HG03469 (cell line): Measurements from ENCODE around the gene TAF4.

Experiments used
- ATAC-seq: cut with Tn5 transposase; IDR thresholded peaks from one replicate; pipeline ENCODE4 v1.9.1; 2021; ENCODE audit warnings: mild to moderate bottlenecking, moderate library complexity, moderate number of reproducible peaks; ENCODE audit not compliant: unreplicated experiment

Gene TAF4

DNA sequence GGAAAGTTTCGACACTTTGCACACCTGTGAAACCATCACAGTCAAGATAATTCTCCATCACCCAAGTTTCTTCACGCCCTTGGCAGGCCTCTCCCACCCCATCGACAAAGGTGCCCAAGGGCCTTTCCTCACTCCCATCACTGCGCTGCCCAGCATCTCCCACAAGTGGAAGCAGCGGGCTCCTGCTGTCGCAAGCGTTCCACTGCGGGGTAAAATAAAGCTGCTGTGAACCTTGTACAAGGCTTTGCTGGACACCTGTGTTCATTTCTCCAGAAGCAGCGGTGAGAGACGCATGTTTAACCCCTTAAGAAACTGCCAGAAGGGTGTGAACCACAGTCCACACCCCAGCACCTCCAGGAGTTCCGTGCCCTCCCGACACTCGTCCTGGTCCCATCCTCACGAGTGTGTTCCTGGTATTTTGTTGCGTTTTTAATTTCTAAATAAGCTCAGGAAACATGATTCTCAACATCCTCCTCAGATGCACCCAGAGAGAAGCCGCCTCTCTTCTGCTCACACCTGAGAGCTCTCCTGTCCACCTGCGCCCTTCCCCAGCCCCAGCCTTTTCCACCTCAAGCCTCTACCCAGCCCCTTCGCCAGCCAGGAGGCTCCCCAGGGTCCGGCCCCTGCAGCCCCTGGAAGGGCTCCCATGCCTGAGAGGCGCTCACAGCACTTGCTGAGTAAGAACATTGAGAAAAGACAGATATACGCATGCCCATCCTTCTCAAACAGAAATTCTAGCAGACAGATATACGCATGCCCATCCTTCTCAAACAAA lies 97.5 kb downstream of the TAF4 start:
- no peak for ATAC-seq

DNA sequence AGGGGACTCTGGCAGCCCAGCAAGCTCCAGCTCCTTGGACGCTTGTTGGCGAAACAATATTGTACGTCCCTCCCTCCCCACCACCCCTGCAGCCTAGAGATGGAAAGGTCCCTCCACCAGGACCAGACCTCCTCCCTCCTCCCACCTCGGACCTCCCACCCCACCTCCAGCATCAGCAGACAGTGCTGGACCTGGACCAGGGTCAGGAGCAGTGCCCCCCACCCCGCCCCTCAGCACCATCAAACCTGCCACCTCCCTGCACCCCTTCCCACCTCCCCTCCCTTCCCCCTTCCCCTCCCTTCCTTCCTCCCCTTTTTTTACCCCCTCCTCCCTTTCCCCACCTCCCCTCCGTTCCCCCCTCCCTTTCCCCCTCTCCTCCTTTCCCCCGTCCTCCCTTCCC lies 98.4 kb downstream of the TAF4 start:
- ATAC-seq, result no peak

- no peak for ATAC-seq
These were observed 99.0 kb downstream of the TAF4 start for GRCh38 chr20:61966492-61967244.

- no peak for ATAC-seq
These were observed 99.8 kb downstream of the TAF4 start for GRCh38 chr20:61965606-61966491.

DNA sequence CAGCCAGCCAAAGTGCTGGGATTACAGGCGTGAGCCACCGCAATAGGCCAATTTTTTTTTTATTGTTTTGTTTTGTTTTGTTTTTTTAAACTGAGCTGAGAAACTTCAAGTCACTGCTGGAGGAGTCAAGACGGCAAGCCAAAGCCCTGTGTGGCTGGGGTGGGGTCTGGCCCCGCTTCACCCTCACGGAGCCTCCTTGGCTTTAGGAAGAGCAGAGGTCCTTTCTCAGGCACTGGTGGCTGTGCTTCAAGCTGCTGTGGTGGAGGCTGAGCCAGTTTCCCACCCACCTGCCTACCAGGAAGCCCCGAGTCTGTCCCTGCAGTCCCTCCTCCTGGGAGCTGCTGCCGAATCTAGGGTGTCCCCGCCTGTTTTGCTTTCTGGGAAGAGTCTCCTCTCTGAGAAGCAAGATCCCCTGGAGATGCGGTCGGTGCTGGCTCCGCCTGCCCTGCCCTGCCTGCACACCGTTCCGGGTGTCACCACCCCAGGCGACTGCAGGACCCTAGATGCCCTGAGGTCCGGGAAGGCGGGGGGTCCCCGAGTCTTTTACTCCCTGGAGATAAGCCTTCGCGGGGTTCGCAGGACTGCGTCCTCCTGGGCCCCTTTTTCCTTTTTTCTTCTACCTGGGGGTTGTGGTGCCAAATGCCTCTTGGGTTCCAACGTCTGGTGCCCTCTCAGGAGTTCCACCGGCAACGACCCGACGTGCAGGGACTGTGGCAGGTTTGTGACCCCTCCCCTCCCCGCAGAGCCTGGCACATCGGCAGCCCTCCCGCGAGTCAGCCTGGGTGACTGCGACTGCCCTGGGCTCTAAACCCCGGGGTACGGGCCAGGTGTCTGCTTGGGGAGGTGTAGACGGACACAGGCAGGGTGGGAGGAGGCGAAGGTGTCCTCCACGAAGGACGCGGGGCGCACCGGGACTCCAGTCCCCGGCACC lies 100.7 kb downstream of the TAF4 start:
- no peak for ATAC-seq

DNA sequence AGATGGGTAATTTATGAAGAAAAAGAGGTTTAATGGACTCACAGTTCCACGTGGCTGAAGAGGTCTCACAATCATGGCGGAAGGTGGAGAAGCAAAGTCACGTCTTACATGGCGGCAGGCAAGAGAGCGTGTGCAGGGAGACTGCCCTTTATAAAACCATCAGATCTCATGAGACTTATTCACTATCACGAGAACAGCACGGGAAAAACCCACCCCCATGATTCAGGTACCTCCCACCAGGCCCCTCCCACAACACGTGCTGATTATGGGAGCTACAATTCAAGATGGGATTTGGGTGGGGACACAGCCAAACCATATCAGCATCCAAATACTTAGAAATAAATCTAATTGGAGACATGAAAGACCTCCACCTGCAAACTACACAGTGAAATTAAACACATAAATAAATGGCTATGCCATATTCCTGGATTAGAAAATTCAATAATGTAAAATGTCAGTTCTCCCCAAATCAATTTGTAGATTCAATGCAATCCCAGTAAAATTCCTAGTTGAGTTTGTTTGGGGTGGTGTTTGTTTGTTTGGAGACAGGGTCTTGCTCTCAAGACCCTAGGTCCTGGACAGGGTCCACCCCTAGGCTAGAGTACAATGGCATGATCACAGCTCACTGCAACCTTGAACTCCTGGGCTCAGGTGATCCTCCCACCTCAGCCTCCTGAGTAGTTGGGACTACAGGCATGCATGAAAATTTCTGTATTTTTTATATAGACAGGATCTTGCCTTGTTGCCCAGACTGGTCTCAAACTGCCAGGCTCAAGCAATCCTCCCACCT lies 101.6 kb downstream of the TAF4 start:
- ATAC-seq, result no peak

DNA sequence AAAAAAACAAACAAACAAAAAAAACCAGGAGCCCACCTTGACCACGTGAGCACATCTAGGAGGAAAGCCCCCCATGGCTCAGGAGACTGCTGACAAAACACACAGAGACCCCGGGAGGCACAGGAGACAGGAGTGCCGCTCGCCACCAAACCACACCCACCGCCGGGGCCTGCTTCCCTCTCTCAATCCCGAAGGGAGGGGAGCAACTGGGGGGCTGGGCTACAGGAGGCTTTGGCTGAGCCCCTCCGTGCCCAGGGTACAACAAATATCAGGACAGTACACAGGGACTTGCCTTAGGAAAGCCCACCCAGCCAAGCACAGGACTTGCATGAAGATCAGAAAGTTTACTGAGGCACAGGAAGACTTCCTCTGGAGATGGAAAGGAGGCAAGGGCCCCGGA lies 102.5 kb downstream of the TAF4 start:
- ATAC-seq, result no peak

GRCh38 chr20:61960836-61961235 lies 104.8 kb downstream of the TAF4 start:
- no peak for ATAC-seq

- ATAC-seq, result no peak
These were observed 106.6 kb downstream of the TAF4 start for GRCh38 chr20:61958773-61959700.

- no peak for ATAC-seq
These were observed 107.5 kb downstream of the TAF4 start for GRCh38 chr20:61957961-61958715.

DNA sequence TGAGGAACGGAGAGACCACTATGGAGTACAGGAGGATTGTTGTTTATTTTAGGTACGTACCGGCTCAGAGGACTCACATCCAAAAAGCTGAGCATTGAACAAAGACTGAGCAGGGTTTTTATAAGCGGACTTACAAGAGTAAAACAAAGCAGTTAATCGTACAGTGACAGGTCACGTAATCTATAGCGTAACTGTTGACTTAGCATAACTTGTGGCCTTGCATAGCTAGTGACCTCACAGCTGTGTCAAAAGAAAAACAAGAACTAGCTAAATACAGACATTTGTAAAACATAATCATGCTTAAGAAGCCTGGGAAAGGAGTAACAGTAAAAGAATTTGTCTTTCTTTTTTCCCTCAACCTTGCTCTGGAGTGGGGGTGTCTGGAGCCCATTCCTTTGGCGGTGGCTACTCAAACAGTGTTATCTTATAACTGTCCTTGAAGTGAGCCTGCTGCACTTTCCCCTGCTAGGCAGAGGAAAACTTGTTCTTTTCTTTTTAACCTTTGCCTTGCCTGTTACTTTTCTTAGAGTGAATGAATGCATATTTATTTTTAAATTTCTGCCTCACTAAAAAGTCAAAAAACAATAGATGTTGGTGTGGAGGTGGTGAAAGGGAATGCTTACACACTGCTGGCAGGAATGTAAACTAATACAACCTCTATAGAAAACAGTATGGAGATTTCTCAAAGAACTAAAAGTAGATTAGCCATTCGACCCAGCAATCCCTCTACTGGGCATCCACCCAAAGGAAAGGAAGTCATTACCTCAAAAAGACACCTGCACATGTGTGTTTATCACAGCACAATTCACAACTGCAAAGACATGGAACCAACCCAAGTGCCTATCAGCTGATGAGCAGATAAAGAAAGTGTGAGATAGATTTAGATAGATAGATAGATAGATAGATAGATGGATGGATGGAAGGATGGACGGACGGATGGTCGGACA lies 109.0 kb downstream of the TAF4 start:
- no peak for ATAC-seq

DNA sequence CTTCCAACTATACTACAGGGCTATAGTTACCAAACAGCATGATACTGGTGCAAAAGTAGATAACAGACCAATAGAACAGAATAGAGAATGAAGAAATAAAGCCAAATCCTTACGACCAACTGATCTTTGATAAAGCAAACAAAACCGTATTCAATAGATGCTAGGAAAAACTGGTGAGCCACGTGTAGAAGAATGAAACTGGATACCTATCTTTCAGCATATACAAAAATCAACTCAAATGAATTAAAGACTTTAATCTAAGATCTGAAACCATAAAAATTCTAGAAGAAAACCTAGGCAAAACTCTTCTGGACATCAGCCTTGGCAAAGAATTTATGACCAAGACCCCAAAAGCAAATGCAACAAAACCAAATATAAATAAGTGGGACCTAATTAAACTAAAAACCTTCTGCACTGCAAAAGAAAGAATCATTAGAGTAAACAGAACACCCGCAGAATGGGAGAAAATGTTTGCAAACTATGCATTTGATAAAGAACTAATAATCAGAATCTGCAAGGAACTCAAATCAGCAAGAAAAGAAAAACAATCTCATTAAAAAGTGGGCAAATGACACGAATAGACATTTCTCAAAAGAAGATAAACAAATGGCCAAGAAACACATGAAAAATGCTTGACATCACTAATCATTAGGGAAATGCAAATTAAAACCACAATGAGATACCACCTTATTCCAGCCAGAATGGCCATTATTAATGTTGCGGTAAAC lies 109.8 kb downstream of the TAF4 start:
- ATAC-seq, result no peak

- no peak for ATAC-seq
These were observed 111.2 kb downstream of the TAF4 start for GRCh38 chr20:61954276-61955021.

- ATAC-seq, result no peak
These were observed 112.4 kb downstream of the TAF4 start for GRCh38 chr20:61953037-61954021.
